ENCODE results near the gene ZNF561.
"Not testable (repeated sequence)": the region's sequence is repeated elsewhere in the genome, so short reads cannot be mapped to it uniquely, and the experiment has no call there.

Gene ZNF561

DNA sequence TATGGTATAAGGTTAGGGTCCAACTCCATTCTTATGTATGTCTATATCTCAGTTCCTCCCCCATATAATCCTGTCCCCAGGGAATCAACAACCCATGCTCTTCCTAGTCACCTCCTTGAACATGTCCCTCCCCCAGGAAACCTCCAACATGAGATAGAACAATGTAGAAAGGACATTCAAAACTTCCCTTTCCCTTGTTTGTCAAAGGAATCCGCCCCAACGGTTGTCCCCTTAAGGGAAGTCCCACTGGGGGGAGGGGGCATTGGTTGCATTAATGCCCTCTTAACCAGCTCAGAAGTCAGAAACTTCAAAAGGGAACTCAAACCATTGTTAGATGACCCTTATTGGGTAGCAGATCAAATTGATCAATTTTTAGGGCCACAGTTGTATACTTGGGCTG lies 6.8 kb upstream of the ZNF561 start:
- no peaks in the 10 kb centered on the region for H3K36me3 ChIP-seq (ENCODE audit: control insufficient read depth, insufficient read depth, low read length)
- no peaks in the 10 kb centered on the region for H3K27me3 ChIP-seq (ENCODE audit: control insufficient read depth, insufficient read depth, low read length)
- no peak overlapping the region for H3K9ac ChIP-seq (ENCODE audit: low read length)
- H3K4me1 ChIP-seq (ENCODE audit: control insufficient read depth, insufficient read depth, low read length), result no peaks in the 10 kb centered on the region
- no peaks in the 10 kb centered on the region for H3K9me3 ChIP-seq (ENCODE audit: control insufficient read depth, low read length)
- H3K4me3 ChIP-seq (ENCODE audit: low read length), result no peak overlapping the region

DNA sequence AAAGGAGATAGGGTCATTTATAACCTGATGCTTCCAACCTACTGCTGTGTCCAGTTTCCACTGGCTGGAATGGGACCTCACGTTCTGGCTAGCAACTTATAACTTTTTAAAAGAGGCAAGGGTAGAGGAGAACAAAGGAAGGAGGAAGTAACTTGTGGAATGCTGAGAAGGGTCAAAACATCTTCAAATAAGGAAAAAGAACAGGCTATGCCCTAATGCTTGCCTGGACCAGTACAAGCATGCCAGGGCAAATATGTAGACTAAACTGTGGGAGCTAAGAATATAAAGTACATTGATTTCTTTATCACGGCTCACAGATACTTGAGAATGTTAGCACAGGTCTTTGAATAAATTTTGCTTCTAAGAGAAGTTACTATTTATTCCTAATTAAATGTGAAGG lies 1.5 kb upstream of the ZNF561 start:
- H3K9me3 ChIP-seq (ENCODE audit: control insufficient read depth, low read length), result no peaks in the 10 kb centered on the region
- H3K4me3 ChIP-seq (ENCODE audit: low read length), result no peak overlapping the region
- no peak overlapping the region for H3K9ac ChIP-seq (ENCODE audit: low read length)
- peaks cover 15% of the 10 kb centered on the region for H3K4me1 ChIP-seq (ENCODE audit: control insufficient read depth, insufficient read depth, low read length)
- H3K36me3 ChIP-seq (ENCODE audit: control insufficient read depth, insufficient read depth, low read length), result peaks cover 8% of the 10 kb centered on the region
- H3K27me3 ChIP-seq (ENCODE audit: control insufficient read depth, insufficient read depth, low read length), result no peaks in the 10 kb centered on the region

DNA sequence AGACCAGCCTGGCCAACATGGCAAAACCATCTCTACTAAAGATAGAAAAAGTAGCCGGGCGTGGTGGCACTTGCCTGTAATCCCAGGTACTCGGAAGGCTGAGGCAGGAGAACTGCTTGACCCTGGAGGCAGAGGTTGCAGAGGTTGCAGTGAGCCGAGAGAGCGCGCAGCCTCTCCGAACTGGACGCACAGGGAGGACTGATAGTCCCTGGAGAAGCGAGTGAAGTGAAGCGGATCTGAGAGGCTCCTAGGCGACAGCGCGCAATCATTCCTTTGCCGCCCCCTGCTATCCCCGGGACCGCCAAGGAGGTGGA lies 233 bp downstream of the ZNF561 start:
- H3K27me3 ChIP-seq (ENCODE audit: control insufficient read depth, insufficient read depth, low read length), result no peaks in the 10 kb centered on the region
- H3K4me1 ChIP-seq (ENCODE audit: control insufficient read depth, insufficient read depth, low read length), result peaks cover 15% of the 10 kb centered on the region

GRCh38 chr19:9615844-9616243 lies 5.2 kb downstream of the ZNF561 start:
- Histone ChIP-seq H3K27me3 (ENCODE audit: control insufficient read depth, insufficient read depth, low read length) (no peaks in the 10 kb centered on the region), H3K4me1 (ENCODE audit: control insufficient read depth, insufficient read depth, low read length) (peaks cover 9% of the 10 kb centered on the region), H3K4me3 (ENCODE audit: low read length) (no peak overlapping the region), H3K36me3 (ENCODE audit: control insufficient read depth, insufficient read depth, low read length) (peaks cover 29% of the 10 kb centered on the region), H3K9me3 (ENCODE audit: control insufficient read depth, low read length) (peaks cover 8% of the 10 kb centered on the region), H3K9ac (ENCODE audit: low read length) (no peak overlapping the region)

More for the DNA sequence above, 233 bp downstream of the ZNF561 start:
- no peaks in the 10 kb centered on the region for H3K9me3 ChIP-seq (ENCODE audit: control insufficient read depth, low read length)
- peak overlapping the region; percentile 80 for H3K9ac ChIP-seq (ENCODE audit: low read length)
- H3K36me3 ChIP-seq (ENCODE audit: control insufficient read depth, insufficient read depth, low read length), result peaks cover 8% of the 10 kb centered on the region
- H3K4me3 ChIP-seq (ENCODE audit: low read length), result peak overlapping the region; percentile 98

GRCh38 chr19:9610484-9611113 lies 10.4 kb downstream of the ZNF561 start:
- Histone ChIP-seq H3K4me1 (ENCODE audit: control insufficient read depth, insufficient read depth, low read length) (no peaks in the 10 kb centered on the region), H3K9ac (ENCODE audit: low read length) (no peak overlapping the region), H3K27me3 (ENCODE audit: control insufficient read depth, insufficient read depth, low read length) (no peaks in the 10 kb centered on the region), H3K9me3 (ENCODE audit: control insufficient read depth, low read length) (peaks cover 23% of the 10 kb centered on the region), H3K4me3 (ENCODE audit: low read length) (no peak overlapping the region), H3K36me3 (ENCODE audit: control insufficient read depth, insufficient read depth, low read length) (peaks cover 26% of the 10 kb centered on the region)

DNA sequence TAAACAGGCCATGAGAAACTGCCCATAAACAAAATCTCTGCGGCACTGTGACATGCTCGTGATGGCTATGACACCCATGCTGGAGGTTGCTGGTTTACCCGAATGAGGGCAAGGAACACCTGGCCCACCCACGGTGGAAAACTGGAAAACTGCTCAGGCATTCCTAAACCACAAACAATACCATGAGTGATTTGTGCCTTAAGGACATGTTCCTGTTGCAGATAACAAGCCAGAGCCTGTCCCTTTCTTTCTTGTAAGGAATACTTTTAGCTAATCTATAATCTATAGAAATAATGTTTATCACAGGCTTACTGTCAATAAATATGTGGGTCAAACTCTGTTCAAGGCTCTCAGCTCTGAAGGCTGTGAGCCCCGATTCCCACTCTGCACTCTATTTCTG lies 12.1 kb downstream of the ZNF561 start:
- H3K27me3 ChIP-seq (ENCODE audit: control insufficient read depth, insufficient read depth, low read length), result no peaks in the 10 kb centered on the region
- peaks cover 26% of the 10 kb centered on the region for H3K36me3 ChIP-seq (ENCODE audit: control insufficient read depth, insufficient read depth, low read length)
- no peak overlapping the region for H3K4me3 ChIP-seq (ENCODE audit: low read length)
- H3K4me1 ChIP-seq (ENCODE audit: control insufficient read depth, insufficient read depth, low read length), result no peaks in the 10 kb centered on the region
- peaks cover 23% of the 10 kb centered on the region for H3K9me3 ChIP-seq (ENCODE audit: control insufficient read depth, low read length)
- H3K9ac ChIP-seq (ENCODE audit: low read length), result no peak overlapping the region

GRCh38 chr19:9597027-9597426 lies 24.0 kb downstream of the ZNF561 start:
- no peaks in the 10 kb centered on the region for H3K27me3 ChIP-seq (ENCODE audit: control insufficient read depth, insufficient read depth, low read length)
- H3K9ac ChIP-seq (ENCODE audit: low read length), result no peak overlapping the region
- H3K36me3 ChIP-seq (ENCODE audit: control insufficient read depth, insufficient read depth, low read length), result no peaks in the 10 kb centered on the region
- no peak overlapping the region for H3K4me3 ChIP-seq (ENCODE audit: low read length)
- no peaks in the 10 kb centered on the region for H3K4me1 ChIP-seq (ENCODE audit: control insufficient read depth, insufficient read depth, low read length)
- no peaks in the 10 kb centered on the region for H3K9me3 ChIP-seq (ENCODE audit: control insufficient read depth, low read length)

DNA sequence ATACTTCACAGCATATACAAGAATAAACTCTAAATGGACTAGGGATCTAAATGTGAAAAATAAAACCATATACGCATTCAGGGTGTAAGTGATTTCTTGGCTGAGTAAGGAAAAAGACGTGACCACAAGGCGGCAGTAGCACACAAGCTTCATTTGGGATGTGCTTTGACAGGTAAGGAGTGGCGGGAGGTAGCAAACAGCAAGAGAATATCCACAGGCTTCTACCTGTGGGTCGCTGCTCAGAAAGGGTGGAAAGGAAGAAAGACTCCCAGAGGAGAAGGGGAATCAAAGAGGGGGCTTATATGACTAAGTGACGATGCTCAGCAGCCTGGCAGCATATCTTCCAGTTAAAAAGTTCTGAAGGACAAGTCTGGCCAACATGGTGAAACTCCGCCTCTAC lies 34.3 kb downstream of the ZNF561 start:
- no peaks in the 10 kb centered on the region for H3K9me3 ChIP-seq (ENCODE audit: control insufficient read depth, low read length)
- H3K36me3 ChIP-seq (ENCODE audit: control insufficient read depth, insufficient read depth, low read length), result no peaks in the 10 kb centered on the region
- peaks cover 4% of the 10 kb centered on the region for H3K4me1 ChIP-seq (ENCODE audit: control insufficient read depth, insufficient read depth, low read length)
- H3K27me3 ChIP-seq (ENCODE audit: control insufficient read depth, insufficient read depth, low read length), result no peaks in the 10 kb centered on the region
- H3K4me3 ChIP-seq (ENCODE audit: low read length), result no peak overlapping the region
- H3K9ac ChIP-seq (ENCODE audit: low read length), result no peak overlapping the region

- Histone ChIP-seq H3K36me3 (ENCODE audit: control insufficient read depth, insufficient read depth, low read length) (no peaks in the 10 kb centered on the region), H3K9me3 (ENCODE audit: control insufficient read depth, low read length) (no peaks in the 10 kb centered on the region), H3K4me1 (ENCODE audit: control insufficient read depth, insufficient read depth, low read length) (peaks cover 4% of the 10 kb centered on the region), H3K4me3 (ENCODE audit: low read length) (peak within 1 kb of the TSS; percentile 99), H3K27me3 (ENCODE audit: control insufficient read depth, insufficient read depth, low read length) (no peaks in the 10 kb centered on the region), H3K9ac (ENCODE audit: low read length) (peak within 1 kb of the TSS; percentile 94)
Measured at GRCh38 chr19:9584073-9584833, 36.8 kb downstream of the ZNF561 start, which contains the start of gene ZNF121. ZNF121 (minus strand) TSS chr19:9584504; CDS start chr19:9568097, 16,407 bp downstream.

GRCh38 chr19:9582081-9582725 lies 38.8 kb downstream of the ZNF561 start:
- H3K4me3 ChIP-seq (ENCODE audit: low read length); H3K4me1 ChIP-seq (ENCODE audit: control insufficient read depth, insufficient read depth, low read length); H3K36me3 ChIP-seq (ENCODE audit: control insufficient read depth, insufficient read depth, low read length); H3K9ac ChIP-seq (ENCODE audit: low read length); H3K27me3 ChIP-seq (ENCODE audit: control insufficient read depth, insufficient read depth, low read length); H3K9me3 ChIP-seq (ENCODE audit: control insufficient read depth, low read length): not testable (repeated sequence)

GRCh38 chr19:9580728-9581127 lies 40.3 kb downstream of the ZNF561 start:
- no peaks in the 10 kb centered on the region for H3K27me3 ChIP-seq (ENCODE audit: control insufficient read depth, insufficient read depth, low read length)
- no peaks in the 10 kb centered on the region for H3K36me3 ChIP-seq (ENCODE audit: control insufficient read depth, insufficient read depth, low read length)
- H3K4me1 ChIP-seq (ENCODE audit: control insufficient read depth, insufficient read depth, low read length), result peaks cover 4% of the 10 kb centered on the region
- no peak overlapping the region for H3K9ac ChIP-seq (ENCODE audit: low read length)
- no peak overlapping the region for H3K4me3 ChIP-seq (ENCODE audit: low read length)
- H3K9me3 ChIP-seq (ENCODE audit: control insufficient read depth, low read length), result peaks cover 3% of the 10 kb centered on the region

DNA sequence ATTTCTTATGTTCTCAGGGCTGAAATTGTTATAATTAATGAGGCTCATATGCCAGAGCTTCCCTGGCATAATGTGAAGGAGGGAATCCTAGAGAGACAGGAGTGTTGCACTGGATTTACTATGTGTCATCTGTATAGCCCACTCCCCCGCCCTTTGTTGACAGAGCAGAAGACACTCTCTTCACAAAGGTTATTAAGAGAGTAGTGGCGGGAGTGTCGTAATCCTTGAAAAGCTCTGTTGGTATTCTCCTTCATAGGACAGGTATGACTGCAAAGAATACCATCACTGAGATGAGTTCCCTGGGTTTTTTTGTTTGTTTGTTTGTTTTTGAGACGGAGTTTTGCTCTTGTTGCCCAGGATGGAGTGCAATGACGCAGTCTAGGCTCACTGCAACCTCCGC lies 50.8 kb downstream of the ZNF561 start:
- Histone ChIP-seq H3K9ac (ENCODE audit: low read length) (no peak overlapping the region), H3K36me3 (ENCODE audit: control insufficient read depth, insufficient read depth, low read length) (peaks cover 14% of the 10 kb centered on the region), H3K9me3 (ENCODE audit: control insufficient read depth, low read length) (peaks cover 52% of the 10 kb centered on the region), H3K4me3 (ENCODE audit: low read length) (no peak overlapping the region), H3K4me1 (ENCODE audit: control insufficient read depth, insufficient read depth, low read length) (no peaks in the 10 kb centered on the region), H3K27me3 (ENCODE audit: control insufficient read depth, insufficient read depth, low read length) (no peaks in the 10 kb centered on the region)

All from mucosa of stomach (tissue), 1 donor.